Left colon (tissue), 2 donors: ENCODE measurements around the gene IMPG1. TPM values are rescaled to one million over a fixed set of nuclear protein-coding genes. Genes with fewer than 3 reads are reported as not detected.
"Not testable (repeated sequence)": the region's sequence is repeated elsewhere in the genome, so short reads cannot be mapped to it uniquely, and the experiment has no call there.

Source experiments
- ATAC-seq: fragments of 200-7000 bp; cut with Tn5 transposase; one replicate; pipeline ENCODE4 v1.9.1; 2020; ENCODE audit warnings: mild to moderate bottlenecking, moderate library complexity
- DNase-seq, 2 donors: peaks; one replicate each; pipeline ENCODE4 v3.0.0-alpha.2; 2020
- intact Hi-C, 2 donors: fragments of 100-400 bp; cut with DNase I in 1 of 2; cut with micrococcal nuclease in 1 of 2; formaldehyde crosslinking; loops; one replicate each; pipeline versions ENCODE4 v1.11.2 to v1.14.0; 2022; cut with DNase I, micrococcal nuclease
- total RNA-seq, 2 donors: library from RNA; stranded (reverse); fragmentation: NEBNext Ultra II Directional; extraction: Animal tissue kit (Norgen Biotek cat#: 25700); gene quantifications; one replicate each; pipeline ENCODE4 v1.2.1, GENCODE V29; 2021
- donor health status: DM: no; HTN: no; CAD: no.
- donor health status: DM: yes; HTN: yes; CAD: no.

Gene IMPG1
- total RNA-seq, 2 donors from 2014 or later: not detected

- no peak for DNase-seq
- intact Hi-C loops: no loop called here
- no peak for ATAC-seq
These were observed 165.6 kb downstream of the IMPG1 start for GRCh38 chr6:75906871-75907270.

GRCh38 chr6:75905129-75905528 lies 167.3 kb downstream of the IMPG1 start:
- ATAC-seq, DNase-seq, intact Hi-C loops: not testable (repeated sequence)

GRCh38 chr6:75900216-75900615 lies 172.2 kb downstream of the IMPG1 start:
- intact Hi-C loops, DNase-seq, ATAC-seq: not testable (repeated sequence)

GRCh38 chr6:75896526-75896925 lies 175.9 kb downstream of the IMPG1 start:
- DNase-seq (no peak), ATAC-seq (no peak)
- intact Hi-C loops: no loop called here

- ATAC-seq: no peak
- intact Hi-C loops: no loop called here
- no peak for DNase-seq
These were observed 178.7 kb downstream of the IMPG1 start for GRCh38 chr6:75893776-75894152.

- intact Hi-C loops: no loop called here
- no peak for DNase-seq
- ATAC-seq: peak; percentile 50
These were observed 179.2 kb downstream of the IMPG1 start for GRCh38 chr6:75893058-75893775.

- intact Hi-C loops: no loop called here
- ATAC-seq (no peak), DNase-seq (no peak)
These were observed 180.1 kb downstream of the IMPG1 start for GRCh38 chr6:75892384-75892783.

- DNase-seq (no peak), ATAC-seq (no peak)
- intact Hi-C loops: no loop called here
These were observed 187.6 kb downstream of the IMPG1 start for GRCh38 chr6:75884822-75885221.

- intact Hi-C loops: no loop called here
- DNase-seq (no peak), ATAC-seq (peak; percentile 29)
These were observed 189.7 kb downstream of the IMPG1 start for GRCh38 chr6:75882734-75883133.

- intact Hi-C loops: no loop called here
- DNase-seq: no peak
- no peak for ATAC-seq
These were observed 192.2 kb downstream of the IMPG1 start for GRCh38 chr6:75880305-75880704.

- no peak for DNase-seq
- no peak for ATAC-seq
- intact Hi-C loops: no loop called here
These were observed 196.3 kb downstream of the IMPG1 start for GRCh38 chr6:75876152-75876551.

GRCh38 chr6:75874224-75874623 lies 198.2 kb downstream of the IMPG1 start:
- intact Hi-C loops: no loop called here
- no peak for DNase-seq

More at GRCh38 chr6:75874224-75874623, 198.2 kb downstream of the IMPG1 start:
- no peak for ATAC-seq
